HG03108 (cell line): ENCODE data around the gene BAZ1B.

Experiments used
- ATAC-seq: cut with Tn5 transposase; IDR thresholded peaks from one replicate; pipeline ENCODE4 v1.9.1; 2021; ENCODE audit warnings: moderate library complexity; ENCODE audit not compliant: unreplicated experiment

Gene BAZ1B

GRCh38 chr7:73391396-73391795, 130.7 kb downstream of the BAZ1B start:
- ATAC-seq, result no peak
